ENCODE data around the gene XRCC1.
"Not testable (repeated sequence)": the region's sequence is repeated elsewhere in the genome, so short reads cannot be mapped to it uniquely, and the experiment has no call there.

XRCC1 gene, protein sequence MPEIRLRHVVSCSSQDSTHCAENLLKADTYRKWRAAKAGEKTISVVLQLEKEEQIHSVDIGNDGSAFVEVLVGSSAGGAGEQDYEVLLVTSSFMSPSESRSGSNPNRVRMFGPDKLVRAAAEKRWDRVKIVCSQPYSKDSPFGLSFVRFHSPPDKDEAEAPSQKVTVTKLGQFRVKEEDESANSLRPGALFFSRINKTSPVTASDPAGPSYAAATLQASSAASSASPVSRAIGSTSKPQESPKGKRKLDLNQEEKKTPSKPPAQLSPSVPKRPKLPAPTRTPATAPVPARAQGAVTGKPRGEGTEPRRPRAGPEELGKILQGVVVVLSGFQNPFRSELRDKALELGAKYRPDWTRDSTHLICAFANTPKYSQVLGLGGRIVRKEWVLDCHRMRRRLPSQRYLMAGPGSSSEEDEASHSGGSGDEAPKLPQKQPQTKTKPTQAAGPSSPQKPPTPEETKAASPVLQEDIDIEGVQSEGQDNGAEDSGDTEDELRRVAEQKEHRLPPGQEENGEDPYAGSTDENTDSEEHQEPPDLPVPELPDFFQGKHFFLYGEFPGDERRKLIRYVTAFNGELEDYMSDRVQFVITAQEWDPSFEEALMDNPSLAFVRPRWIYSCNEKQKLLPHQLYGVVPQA

DNA sequence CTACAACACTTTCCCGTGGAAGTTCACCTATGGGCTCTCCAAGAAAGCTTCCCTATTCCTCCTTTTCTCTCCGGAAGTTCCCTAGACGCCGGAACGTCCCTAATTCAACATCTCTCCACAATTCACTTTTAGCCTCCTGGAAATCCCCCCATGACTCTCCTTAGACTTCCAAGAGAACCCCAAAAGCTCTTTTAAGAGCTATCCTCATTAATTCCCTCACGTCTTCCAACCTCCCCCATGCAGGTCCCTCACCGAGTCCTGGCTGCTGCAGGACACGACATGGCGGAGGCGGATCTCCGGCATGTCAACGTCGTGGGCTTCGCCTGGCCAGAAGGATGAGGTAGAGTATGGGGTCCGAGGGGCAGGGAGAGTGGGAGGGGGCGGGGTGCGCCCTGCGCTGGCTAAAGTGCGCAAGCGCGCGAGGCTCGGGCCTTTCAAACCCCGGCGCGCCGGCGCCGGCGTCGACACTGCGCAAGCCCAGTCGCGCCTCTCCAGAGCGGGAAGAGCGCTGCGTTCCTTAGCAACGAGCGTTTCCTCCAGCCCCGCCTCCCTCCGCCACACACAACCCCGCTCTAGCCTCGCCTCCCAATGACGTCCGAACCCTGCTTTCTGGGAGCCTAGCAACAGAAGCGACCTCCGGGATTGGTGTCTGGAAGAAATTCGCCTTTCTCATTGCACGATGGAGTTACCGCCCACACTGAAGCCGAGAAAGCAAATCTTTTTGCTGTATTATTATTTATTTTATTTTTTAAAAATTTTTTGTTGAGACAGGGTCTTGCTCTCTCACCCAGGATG lies at the start of gene XRCC1, which contains the start of gene PINLYP:
TSS of gene XRCC1 (minus strand) at position 372 of the 795 bp plus-strand sequence. CDS start at position 303, 69 bp downstream.
TSS of gene PINLYP (plus strand) at position 646 of the 795 bp plus-strand sequence. CDS start 1,391 bp downstream, outside the sequence.
- peak; percentile 98 for DNase-seq

DNA sequence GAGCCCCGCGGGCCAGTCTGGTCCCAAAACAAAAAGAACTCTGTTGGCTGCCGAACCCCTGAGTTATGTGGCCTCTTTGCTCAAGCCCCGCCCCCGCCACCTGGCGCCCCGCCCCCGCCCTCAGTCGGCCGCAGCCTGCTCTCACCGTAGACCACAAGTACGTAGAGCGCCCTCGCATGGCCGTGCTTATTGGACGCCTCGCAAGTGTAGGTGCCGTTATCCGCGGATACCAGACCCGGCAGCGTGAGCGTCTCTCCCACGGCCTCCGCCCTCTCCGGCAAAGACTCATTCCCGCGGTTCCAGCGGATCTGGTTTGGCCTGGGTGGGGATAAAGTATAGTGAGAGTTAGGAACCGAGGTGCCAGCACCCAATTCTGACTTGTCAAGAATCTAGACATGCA lies 49.6 kb upstream of the XRCC1 start:
- DNase-seq = peak; percentile 8

DNA sequence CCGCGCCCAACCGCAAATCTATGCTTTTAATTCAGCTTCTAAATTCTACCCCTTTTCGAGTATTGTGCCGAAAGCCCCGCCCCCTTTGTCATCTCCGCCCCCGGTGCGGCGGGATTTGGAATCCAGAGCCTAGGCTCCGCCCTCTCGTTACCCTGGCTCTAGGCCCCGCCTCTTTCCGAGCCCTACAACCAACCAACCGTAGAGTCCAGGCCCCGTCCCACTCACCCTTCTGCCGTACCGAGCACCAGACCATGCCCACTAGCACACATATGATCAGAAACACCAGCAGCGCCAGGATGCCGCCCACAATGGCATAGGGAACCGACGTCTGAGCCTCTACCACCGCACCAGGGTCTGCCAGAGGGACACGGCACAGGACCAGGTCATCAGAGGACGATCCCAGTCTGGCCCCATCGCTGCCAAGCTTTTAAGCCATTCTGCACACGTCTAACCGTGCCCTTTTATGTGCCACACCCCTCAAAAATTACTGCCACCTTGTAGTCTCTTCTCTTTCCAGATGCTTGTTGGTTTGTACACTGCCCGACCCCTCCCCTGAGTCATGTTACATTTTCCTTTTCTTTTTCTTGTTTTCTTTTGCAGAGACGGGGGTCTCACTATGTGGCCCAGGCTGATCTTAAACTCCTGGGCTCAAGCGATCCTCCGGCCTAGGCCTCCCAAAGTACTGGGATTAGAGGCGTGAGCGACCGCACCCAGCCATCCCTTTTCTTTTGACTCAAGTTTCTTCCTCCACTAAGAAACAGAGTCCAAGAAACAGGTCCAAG lies 48.8 kb upstream of the XRCC1 start:
- no peak for DNase-seq

DNA sequence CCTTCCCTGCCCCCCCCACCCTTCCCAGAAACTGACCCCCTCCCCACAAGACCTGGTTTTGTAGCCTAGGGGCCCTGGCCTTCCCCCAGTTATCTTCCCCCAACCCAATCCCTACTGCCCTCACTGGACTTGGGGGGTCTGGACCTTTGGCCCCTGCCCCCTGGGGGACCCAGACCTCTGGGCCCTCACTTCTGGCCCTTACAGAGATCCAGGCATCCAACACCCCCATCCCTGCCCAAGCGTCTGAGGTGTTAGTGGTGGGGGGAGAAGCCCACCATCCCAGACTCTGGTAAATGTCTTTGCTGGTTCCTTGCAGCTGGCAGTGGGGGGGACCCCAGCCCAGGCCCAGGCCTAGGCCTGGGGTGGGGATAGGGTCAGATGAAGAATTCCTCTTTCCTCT lies 47.6 kb upstream of the XRCC1 start:
- DNase-seq = no peak

DNA sequence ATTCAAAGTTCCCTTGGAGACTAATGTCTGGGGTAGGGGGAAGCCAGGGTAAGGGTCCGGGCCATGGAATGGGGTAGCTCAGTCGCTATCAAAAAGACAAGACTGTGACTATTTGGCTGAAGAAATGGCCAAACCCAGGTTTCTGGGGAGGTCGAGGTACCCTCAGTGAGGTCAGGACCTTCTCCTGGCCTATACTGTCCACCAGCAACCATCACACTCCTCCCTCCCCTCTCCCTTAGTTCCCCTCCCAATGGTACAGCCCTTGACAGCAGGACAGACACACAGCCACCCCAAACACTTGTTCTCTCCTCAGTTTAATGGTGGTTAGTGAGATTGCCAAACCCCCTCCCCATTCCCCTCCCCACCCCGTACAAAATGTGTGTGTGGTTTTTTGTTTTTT lies 46.7 kb upstream of the XRCC1 start:
- DNase-seq = no peak

DNA sequence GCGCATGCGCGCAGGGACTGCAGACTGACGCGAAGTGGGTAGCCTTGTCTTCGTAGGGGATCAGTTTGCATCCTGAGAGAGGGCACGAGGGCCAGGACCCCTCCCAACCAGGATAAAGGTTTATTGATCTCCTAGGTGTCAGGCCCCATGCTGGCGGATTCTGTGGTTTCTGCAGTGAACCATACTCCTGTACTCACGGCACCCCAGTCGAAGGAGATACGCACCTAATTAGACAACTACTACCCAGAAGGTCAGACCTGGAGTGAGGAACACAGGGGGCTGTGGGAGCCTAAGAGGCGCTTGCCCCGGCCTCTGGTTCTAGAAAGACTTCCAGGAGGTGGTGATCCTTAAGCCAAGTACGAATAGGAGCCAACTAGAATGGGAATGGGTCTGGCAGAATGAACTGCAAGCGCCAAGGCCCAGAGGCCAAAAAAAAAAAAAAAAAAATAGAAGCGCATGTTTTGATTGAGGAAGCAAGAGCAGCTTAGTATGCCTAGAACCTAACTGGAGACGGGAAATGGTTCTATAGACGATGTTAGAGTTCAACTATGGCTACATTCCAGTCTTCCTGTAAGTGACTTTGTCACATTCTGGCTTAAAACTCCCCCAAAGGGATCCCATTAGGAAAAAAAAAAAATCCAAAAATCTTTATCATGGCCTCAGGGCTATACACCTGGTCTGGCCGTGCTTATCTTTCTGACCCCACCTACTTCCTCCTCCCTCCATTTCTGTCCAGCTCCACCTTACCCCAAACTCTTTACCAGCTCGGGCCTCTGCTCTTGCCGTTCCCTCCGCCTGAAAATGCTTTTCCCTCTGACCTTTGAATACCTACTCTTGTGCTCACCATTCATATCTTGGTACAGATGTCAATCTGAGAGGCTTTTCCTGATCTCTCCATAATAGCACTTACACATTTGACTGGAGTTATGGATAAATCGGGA lies 45.0 kb upstream of the XRCC1 start:
- no peak for DNase-seq

DNA sequence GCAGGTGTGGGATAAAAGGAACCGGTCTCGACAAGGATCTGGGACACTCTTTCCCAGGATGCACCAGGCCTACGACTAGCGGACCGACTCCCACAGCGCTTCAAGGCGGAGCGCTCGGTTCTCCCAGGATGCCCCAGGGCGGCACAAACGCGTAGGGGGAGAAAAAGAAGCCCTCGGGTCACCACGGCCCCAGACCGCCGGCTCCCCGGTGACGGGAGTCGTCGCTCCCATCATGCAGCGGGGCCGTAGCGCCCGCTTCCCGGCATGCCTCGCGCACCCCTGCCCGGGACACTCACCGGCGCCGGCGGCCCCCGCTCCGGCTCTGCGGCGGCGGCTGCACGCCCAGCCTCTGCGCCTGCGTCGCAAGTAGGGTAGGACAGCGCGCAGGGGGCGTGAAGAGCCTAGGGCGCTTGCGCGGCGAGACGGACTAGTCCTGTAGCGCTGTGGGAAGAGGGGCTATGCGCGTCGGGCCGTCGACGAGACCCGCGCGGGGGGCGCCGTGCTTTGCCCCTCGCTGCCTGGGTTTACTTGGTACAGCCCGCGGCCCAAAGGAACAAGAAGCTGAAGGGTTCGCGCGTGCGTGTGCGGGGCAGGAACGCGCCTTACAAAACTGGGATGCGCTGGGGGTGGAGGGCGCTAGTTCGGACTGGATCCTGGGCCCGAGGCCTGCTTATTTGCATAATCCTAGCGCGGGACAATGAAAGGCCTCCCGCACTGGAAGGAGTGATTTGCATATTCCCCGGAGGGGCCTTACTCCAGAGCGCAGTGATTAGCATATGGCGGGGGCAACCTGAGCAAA lies 44.1 kb upstream of the XRCC1 start, which contains the start of gene ZNF428:
TSS of gene ZNF428 (minus strand) at position 368 of the 799 bp plus-strand sequence. CDS start 5,325 bp downstream, outside the sequence.
- peak; percentile 89 for DNase-seq

DNA sequence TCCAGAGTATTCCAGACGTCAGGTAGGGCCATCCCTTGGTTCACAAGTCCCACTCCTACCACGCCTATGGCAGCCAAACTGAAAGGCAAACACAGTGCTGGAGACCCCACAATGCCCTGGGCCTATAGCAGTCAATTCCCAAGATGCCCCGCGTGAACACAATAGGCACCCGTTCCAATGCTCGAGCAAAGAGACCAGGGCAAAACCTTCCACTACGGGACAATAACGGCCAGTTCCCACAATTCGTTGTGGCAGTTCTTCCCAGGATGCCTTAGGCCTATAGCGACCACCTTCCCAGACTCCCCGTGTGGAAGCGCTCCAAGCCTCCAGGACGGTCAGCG lies 43.6 kb upstream of the XRCC1 start:
- DNase-seq = peak; percentile 31

DNA sequence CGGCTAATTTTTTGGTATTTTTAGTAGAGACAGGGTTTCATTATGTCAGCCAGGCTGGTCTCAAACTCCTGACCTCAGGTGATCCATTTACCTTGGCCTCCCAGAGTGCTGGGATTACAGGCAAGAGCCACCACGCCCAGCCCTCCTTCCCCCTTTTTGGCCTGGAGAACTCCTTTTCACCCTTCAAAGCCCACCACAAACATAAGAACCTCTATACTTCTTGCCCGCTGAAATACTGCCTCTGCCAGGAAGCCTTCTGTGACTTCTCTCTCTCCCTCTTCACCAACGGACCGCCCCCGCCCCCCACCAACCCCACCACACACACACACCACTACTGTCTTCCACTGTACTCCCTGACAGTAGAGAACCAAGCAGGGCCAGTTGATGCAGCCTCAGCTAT lies 41.6 kb upstream of the XRCC1 start:
- no peak for DNase-seq

DNA sequence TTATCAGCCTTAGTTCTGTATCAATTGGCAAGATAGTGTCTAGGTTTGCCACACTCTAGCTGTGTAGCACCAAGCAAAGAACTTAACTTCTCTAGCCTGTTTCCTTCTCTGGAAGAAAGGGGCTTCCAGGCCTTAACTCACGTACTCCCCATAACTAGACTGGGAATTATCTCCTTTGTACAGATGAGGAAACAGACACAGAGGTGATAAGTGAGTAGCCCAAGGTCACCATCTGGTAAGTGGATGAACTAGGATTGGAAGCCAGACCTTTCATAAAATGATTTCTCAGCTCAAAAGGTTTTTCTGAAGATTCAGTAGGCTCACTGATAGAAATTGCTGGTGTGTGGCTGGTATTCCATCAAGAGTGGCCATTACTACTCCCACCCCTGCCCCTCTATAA lies 41.0 kb upstream of the XRCC1 start:
- no peak for DNase-seq

DNA sequence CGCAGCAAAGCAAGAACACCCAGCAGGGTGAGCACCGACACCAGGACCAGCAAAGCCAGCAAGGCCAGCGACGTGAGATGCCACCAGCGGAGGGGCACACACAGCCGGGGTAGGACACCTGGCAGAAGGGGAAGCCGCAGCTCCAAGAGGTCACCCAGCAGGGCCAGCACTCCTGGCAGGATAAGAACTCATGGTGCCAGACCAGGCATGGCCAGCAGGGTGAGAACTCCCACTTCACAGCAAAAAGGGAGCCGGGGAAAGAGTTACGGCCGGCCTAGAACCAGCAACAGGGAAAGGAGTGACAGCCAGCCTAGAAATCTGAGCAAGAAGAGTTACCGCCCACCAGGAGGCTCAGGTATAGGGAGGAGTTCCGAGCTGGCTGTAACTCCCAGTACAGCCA lies 37.0 kb upstream of the XRCC1 start:
- no peak for DNase-seq

DNA sequence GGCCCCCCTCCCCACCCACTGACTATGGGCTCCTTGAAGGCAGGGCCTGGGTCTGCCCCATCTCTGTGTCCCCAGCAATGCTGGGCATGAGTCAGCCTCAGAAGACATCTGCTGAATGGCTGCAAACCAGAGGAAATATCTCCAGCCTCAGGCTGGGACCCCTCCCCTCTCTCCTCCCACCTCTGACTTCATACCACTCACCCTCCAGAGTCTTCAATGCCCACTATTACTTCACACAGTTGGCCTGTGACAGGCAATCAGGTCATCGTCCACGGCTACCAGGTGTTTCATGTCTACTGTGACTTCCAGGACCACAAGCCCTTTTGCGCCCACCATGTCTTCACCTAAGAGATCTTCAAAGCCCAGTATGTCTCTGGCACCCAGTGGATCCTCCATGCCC lies 36.5 kb upstream of the XRCC1 start, which contains the start of gene SRRM5:
TSS of gene SRRM5 (plus strand) at position 301 of the 400 bp plus-strand sequence. CDS start at position 335, 34 bp downstream.
- no peak for DNase-seq

DNA sequence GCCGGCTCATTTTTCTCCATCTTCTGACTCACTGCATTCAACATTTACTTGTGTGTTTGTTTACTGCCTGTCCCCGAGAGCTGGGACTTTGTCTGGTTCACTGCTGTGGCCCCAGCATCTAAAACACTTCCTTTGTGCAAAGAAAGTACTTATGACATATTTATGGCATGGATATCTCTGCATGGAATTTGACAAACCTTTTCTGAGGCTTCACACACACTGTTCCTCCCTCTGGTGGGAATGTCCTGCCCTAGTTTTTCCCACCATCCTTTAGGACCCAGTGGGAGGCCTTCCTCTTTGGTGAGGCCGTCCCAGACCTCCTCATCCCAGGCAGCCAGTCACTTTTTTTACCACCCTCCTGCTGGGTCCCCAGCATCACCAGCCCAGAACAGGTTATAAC lies 35.2 kb upstream of the XRCC1 start:
- DNase-seq = no peak

DNA sequence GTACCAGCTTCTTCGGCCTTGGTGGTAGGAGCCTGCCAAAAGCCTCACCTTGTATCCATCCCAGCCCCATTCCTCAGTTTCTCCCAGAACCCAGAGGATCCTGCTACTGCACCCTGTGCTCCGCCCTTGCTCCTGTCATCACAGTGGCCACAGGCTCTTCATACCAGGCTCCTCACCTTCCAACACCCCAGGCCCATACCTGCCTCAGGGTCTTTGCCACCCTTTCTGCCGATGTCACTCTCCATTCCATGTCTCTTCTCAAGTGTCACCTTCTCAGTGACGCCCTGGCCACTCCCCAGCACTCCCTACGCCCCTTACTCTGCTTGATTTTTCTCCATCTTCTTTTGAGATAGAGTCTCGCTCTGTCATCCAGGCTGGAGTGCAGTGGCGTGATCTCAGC lies 34.5 kb upstream of the XRCC1 start:
- DNase-seq = no peak

DNA sequence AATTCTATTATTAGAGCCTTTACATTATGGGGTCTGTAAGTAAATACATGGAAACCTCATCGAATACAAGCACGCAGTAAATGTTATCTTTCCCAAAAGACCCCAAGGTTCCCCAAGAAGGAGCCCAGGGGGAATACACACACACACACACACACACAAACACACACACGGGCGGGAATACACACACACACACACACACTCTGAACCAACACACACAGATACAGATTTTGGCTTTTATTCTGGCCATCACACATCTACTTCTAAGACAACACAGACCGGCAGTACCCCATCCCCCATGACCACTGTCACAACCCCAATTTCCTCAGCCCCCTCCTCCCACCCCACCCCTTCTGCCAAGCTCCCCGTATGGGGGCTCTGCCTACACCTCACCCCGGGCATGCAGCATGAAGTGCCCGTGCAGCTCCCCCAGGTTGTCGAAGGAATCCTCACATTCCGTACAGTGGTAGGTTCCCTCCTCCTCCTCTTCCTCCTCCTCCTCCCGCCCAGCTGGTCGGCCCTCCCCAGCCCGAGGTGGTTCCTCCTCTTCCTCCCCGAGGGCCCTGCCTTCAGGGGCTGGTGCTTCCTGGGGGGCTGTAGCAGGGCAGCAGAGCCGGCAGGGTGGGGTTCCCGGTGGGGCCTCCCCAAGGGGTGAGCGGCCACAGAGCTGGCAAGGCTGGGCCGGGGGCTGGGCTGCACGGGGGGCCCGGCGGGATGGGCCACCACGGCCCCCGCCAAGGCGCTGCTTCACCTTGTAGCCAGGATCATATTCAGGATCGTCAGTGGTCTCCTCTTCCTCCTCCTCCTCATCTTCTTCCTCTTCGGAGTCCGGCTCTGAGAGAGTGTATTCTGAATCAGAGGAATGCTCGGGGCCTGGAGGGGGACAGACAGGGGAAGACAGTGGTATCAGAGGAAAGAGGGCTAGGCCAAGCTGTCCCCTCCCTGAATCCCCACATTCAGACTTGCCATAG lies 32.2 kb upstream of the XRCC1 start:
- DNase-seq = no peak

DNA sequence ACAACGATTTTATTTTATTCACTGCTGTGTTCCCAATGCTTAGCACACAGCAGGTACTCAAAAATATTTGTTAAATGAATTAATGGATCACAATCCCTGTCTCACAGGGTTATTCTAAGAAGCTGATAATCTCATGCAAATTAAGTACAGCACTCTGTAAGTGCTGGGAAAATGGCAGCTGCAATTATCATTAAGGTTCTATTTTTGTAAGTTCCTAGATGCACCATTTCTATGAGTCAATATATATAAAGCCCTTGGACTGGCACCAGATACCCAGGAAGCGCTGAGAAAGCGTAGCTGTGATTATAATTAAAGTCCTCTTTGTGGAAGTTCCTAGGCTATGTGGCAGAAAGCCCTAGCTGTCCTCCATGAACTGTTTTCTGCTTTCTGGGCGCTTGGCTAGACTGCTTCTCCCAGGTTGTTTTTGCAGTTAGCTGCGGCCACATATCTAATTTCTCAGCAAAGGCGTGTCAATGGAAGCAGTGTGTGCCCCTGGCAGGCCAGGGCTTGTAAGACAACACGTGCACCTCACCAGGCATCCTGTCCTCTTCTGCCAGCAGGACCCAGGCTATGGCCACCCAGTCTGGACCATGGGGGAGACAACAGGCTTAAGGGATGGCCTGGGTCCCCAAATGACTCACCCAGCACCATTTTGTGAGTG lies 31.4 kb upstream of the XRCC1 start:
- no peak for DNase-seq

DNA sequence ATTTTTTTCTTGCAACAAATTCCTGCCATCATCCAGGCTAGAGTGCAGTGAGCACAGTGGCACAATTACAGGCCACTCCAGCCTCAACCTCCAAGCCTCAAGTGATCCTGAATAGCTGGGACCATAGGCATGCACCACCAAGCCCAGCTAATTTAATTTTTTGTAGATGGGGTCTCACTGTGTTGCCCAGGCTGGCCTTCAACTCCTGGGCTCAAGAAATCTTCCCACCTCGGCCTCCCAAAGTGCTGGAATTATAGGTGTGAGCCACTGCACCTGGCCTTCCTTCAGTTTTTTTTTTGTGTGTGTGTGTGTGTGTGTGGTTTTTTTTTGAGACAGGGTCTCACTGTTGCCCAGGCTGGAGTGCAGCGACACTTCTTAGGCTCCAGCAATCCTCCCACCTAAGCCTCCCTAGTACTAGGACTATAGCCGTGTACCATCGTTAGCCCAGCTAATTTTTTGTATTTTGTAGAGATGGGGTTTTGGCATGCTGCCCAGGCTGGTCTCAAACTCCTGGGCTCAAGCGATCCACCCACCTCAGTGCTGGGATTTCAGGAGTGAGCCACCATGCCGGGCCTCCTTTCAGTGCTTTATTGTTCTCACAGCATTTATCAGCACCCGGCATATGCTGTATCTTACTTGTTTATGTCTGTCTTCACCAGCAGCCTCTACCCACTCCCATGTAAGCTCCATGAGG lies 30.7 kb upstream of the XRCC1 start:
- no peak for DNase-seq

DNA sequence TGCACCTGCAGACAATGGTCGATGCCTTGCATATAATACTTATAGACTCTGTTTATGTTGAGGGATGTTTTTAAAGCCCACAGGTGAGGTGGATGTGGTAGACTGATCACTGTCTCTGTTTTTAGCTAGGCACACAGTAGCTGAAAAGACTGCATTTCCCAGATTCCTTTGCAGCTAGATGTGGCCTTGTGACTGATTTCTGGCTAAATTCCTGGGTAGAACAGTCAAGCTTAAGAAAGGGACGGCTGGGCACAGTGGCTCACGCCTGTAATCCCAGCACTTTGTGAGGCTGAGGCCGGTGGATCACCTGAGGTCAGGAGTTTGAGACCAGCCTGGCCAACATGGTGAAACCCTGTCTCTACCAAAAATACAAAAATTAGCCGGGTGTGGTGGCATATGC lies 25.0 kb upstream of the XRCC1 start:
- DNase-seq = not testable (repeated sequence)
